M059J (cell line): ENCODE data around the gene YY1AP1. TPM values are rescaled to one million over a fixed set of nuclear protein-coding genes. Genes with fewer than 3 reads are reported as not detected.
"Not testable (repeated sequence)": the region's sequence is repeated elsewhere in the genome, so short reads cannot be mapped to it uniquely, and the experiment has no call there.

Experiments
- DNase-seq: peaks from one replicate; pipeline ENCODE4 v3.0.0-alpha.2; 2012; ENCODE audit warnings: low read depth
- total RNA-seq: library from RNA; depleted of rRNA; stranded (reverse); fragments of >200 nt; shearing (Covaris generic); gene quantifications from 2 replicates; pipeline ENCODE4 v1.2.3, GENCODE V29; 2014; rRNA removed

YY1AP1 gene
- total RNA-seq, 1 experiment from 2014 or later: 63.1 TPM

GRCh38 chr1:155645648-155646047 is 42.9 kb downstream of the YY1AP1 start:
- DNase-seq: peak; percentile 76

GRCh38 chr1:155645034-155645598 is 43.5 kb downstream of the YY1AP1 start:
- DNase-seq: peak; percentile 50

GRCh38 chr1:155643230-155643629 is 45.3 kb downstream of the YY1AP1 start:
- no peak for DNase-seq

- DNase-seq: not testable (repeated sequence)
Measured at GRCh38 chr1:155642559-155643180, 45.9 kb downstream of the YY1AP1 start.

- no peak for DNase-seq
Measured at GRCh38 chr1:155640367-155640766, 48.2 kb downstream of the YY1AP1 start.

- DNase-seq: no peak
Measured at GRCh38 chr1:155636397-155637153, 52.0 kb downstream of the YY1AP1 start.

- DNase-seq: not testable (repeated sequence)
Measured at GRCh38 chr1:155626428-155626827, 62.1 kb downstream of the YY1AP1 start.

- DNase-seq: no peak
Measured at GRCh38 chr1:155623357-155623756, 65.2 kb downstream of the YY1AP1 start.

GRCh38 chr1:155622191-155622590 is 66.4 kb downstream of the YY1AP1 start:
- DNase-seq: no peak

- DNase-seq: not testable (repeated sequence)
Measured at GRCh38 chr1:155613226-155613625, 75.3 kb downstream of the YY1AP1 start.

GRCh38 chr1:155610257-155610647 is 78.3 kb downstream of the YY1AP1 start:
- DNase-seq: not testable (repeated sequence)

- DNase-seq: peak; percentile 98
Measured at GRCh38 chr1:155609515-155610256, 78.9 kb downstream of the YY1AP1 start, which contains the start of gene MSTO1. MSTO1 (plus strand) TSS chr1:155610218; CDS start chr1:155610249, 31 bp downstream.

Other genes with a start within 250 kb of the YY1AP1 start
- gene ASH1L, start 126.0 kb downstream of the YY1AP1 start, total RNA-seq: 12.4 and 23.4 TPM in 2 replicates
- gene MSTO1, start 78.6 kb downstream of the YY1AP1 start, total RNA-seq: 10.9 and 21.0 TPM in 2 replicates
- 116 and 197 TPM in 2 replicates for gene DAP3, start 317 bp upstream of the YY1AP1 start, total RNA-seq
- 12.0 and 22.0 TPM in 2 replicates for gene GON4L, start 168.4 kb upstream of the YY1AP1 start, total RNA-seq
- 12.0 and 15.8 TPM in 2 replicates for gene SYT11, start 170.8 kb upstream of the YY1AP1 start, total RNA-seq
- gene RIT1, start 222.6 kb upstream of the YY1AP1 start, total RNA-seq: 53.9 and 64.3 TPM in 2 replicates
- gene KHDC4, start 245.6 kb upstream of the YY1AP1 start, total RNA-seq: 24.1 and 30.7 TPM in 2 replicates